Activated CD4-positive, alpha-beta T cell treated with anti-CD3 and anti-CD28 coated beads, Interleukin-2, amount 50 U/mL, for 48 hours (primary cell): ENCODE data around the gene CEP63.
"Not testable (repeated sequence)": the region's sequence is repeated elsewhere in the genome, so short reads cannot be mapped to it uniquely, and the experiment has no call there.

Experiments used
- DNase-seq, 2 experiments: peaks; one replicate each; pipeline ENCODE4 v3.0.0-alpha.2; 2020

CEP63 gene

GRCh38 chr3:134590766-134591165 is 104.9 kb downstream of the CEP63 start:
- DNase-seq = no peak

GRCh38 chr3:134592806-134593205 is 106.9 kb downstream of the CEP63 start:
- DNase-seq = no peak

GRCh38 chr3:134594331-134594741 is 108.5 kb downstream of the CEP63 start:
- DNase-seq = no peak

GRCh38 chr3:134594986-134595385 is 109.1 kb downstream of the CEP63 start:
- DNase-seq = not testable (repeated sequence)

- no peak for DNase-seq
Measured at GRCh38 chr3:134597390-134597970, 111.6 kb downstream of the CEP63 start.

GRCh38 chr3:134598763-134599545 is 113.1 kb downstream of the CEP63 start:
- no peak for DNase-seq

GRCh38 chr3:134600206-134600605 is 114.3 kb downstream of the CEP63 start:
- no peak for DNase-seq

- DNase-seq = peak; percentile 65 to 72
Measured at GRCh38 chr3:134600685-134601463, 115.0 kb downstream of the CEP63 start.

- no peak for DNase-seq
Measured at GRCh38 chr3:134601539-134602439, 115.9 kb downstream of the CEP63 start.

- no peak for DNase-seq
Measured at GRCh38 chr3:134602440-134602814, 116.6 kb downstream of the CEP63 start.

- DNase-seq = no peak
Measured at GRCh38 chr3:134603480-134603879, 117.6 kb downstream of the CEP63 start.

GRCh38 chr3:134603956-134604355 is 118.1 kb downstream of the CEP63 start:
- DNase-seq = no peak

- DNase-seq = no peak
Measured at GRCh38 chr3:134605556-134605955, 119.7 kb downstream of the CEP63 start.

GRCh38 chr3:134606033-134607025 is 120.5 kb downstream of the CEP63 start:
- DNase-seq = no peak

- no peak for DNase-seq
Measured at GRCh38 chr3:134607054-134608022, 121.5 kb downstream of the CEP63 start.

GRCh38 chr3:134608023-134608770 is 122.3 kb downstream of the CEP63 start:
- DNase-seq = no peak

- DNase-seq = no peak
Measured at GRCh38 chr3:134608771-134609435, 123.0 kb downstream of the CEP63 start.

GRCh38 chr3:134609821-134610431 is 124.1 kb downstream of the CEP63 start:
- DNase-seq = no peak
